ENCODE measurements around the gene GALNT16. TPM values are rescaled to one million over a fixed set of nuclear protein-coding genes. Genes with fewer than 3 reads are reported as not detected.

Gene GALNT16
- total RNA-seq, 1 donor from 2014 or later: 0.11 TPM

- Mint-ChIP-seq H3K4me3 (ENCODE audit: low read depth) (no peak overlapping the region), H3K27ac (no peak overlapping the region), H3K9me3 (no peaks in the 10 kb centered on the region), H3K36me3 (ENCODE audit: low read depth) (no peaks in the 10 kb centered on the region), H3K4me1 (ENCODE audit: low read depth) (no peaks in the 10 kb centered on the region), H3K27me3 (ENCODE audit: low read depth) (peaks cover 3% of the 10 kb centered on the region)
- no peak for DNase-seq (ENCODE audit: low spot score)
- intact Hi-C loops (cut with micrococcal nuclease): no loop called here
Measured at GRCh38 chr14:69317780-69318179, 57.8 kb downstream of the GALNT16 start.

- DNase-seq (ENCODE audit: low spot score): no peak
- intact Hi-C loops (cut with micrococcal nuclease): no loop called here
- H3K36me3 Mint-ChIP-seq (ENCODE audit: low read depth): no peaks in the 10 kb centered on the region
- H3K4me3 Mint-ChIP-seq (ENCODE audit: low read depth): no peak overlapping the region
- H3K9me3 Mint-ChIP-seq: no peaks in the 10 kb centered on the region
- no peak overlapping the region for H3K27ac Mint-ChIP-seq
- H3K27me3 Mint-ChIP-seq (ENCODE audit: low read depth): peaks cover 3% of the 10 kb centered on the region
- no peaks in the 10 kb centered on the region for H3K4me1 Mint-ChIP-seq (ENCODE audit: low read depth)
Measured at GRCh38 chr14:69318241-69318640, 58.3 kb downstream of the GALNT16 start.

GRCh38 chr14:69318901-69319475 lies 59.0 kb downstream of the GALNT16 start:
- Mint-ChIP-seq H3K27ac (no peak overlapping the region), H3K9me3 (no peaks in the 10 kb centered on the region), H3K36me3 (ENCODE audit: low read depth) (no peaks in the 10 kb centered on the region), H3K4me1 (ENCODE audit: low read depth) (no peaks in the 10 kb centered on the region), H3K4me3 (ENCODE audit: low read depth) (no peak overlapping the region), H3K27me3 (ENCODE audit: low read depth) (peaks cover 3% of the 10 kb centered on the region)
- intact Hi-C loops (cut with micrococcal nuclease): no loop called here
- no peak for DNase-seq (ENCODE audit: low spot score)

GRCh38 chr14:69319911-69320310 lies 60.0 kb downstream of the GALNT16 start:
- H3K9me3 Mint-ChIP-seq: no peaks in the 10 kb centered on the region
- intact Hi-C loops (cut with micrococcal nuclease): no loop called here
- no peak overlapping the region for H3K4me3 Mint-ChIP-seq (ENCODE audit: low read depth)
- H3K36me3 Mint-ChIP-seq (ENCODE audit: low read depth): no peaks in the 10 kb centered on the region
- H3K27ac Mint-ChIP-seq: no peak overlapping the region
- no peak for DNase-seq (ENCODE audit: low spot score)
- peaks cover 3% of the 10 kb centered on the region for H3K27me3 Mint-ChIP-seq (ENCODE audit: low read depth)
- no peaks in the 10 kb centered on the region for H3K4me1 Mint-ChIP-seq (ENCODE audit: low read depth)

- Mint-ChIP-seq H3K9me3 (no peaks in the 10 kb centered on the region), H3K27me3 (ENCODE audit: low read depth) (peaks cover 3% of the 10 kb centered on the region), H3K27ac (no peak overlapping the region), H3K36me3 (ENCODE audit: low read depth) (no peaks in the 10 kb centered on the region), H3K4me1 (ENCODE audit: low read depth) (no peaks in the 10 kb centered on the region), H3K4me3 (ENCODE audit: low read depth) (no peak overlapping the region)
- intact Hi-C loops (cut with micrococcal nuclease): no loop called here
- DNase-seq (ENCODE audit: low spot score): no peak
Measured at GRCh38 chr14:69320581-69321365, 60.8 kb downstream of the GALNT16 start.

- no peak overlapping the region for H3K27ac Mint-ChIP-seq
- H3K9me3 Mint-ChIP-seq: no peaks in the 10 kb centered on the region
- H3K4me1 Mint-ChIP-seq (ENCODE audit: low read depth): no peaks in the 10 kb centered on the region
- no peaks in the 10 kb centered on the region for H3K27me3 Mint-ChIP-seq (ENCODE audit: low read depth)
- no peak for DNase-seq (ENCODE audit: low spot score)
- H3K4me3 Mint-ChIP-seq (ENCODE audit: low read depth): no peak overlapping the region
- no peaks in the 10 kb centered on the region for H3K36me3 Mint-ChIP-seq (ENCODE audit: low read depth)
- intact Hi-C loops (cut with micrococcal nuclease): no loop called here
Measured at GRCh38 chr14:69321601-69322330, 61.8 kb downstream of the GALNT16 start.

- H3K4me3 Mint-ChIP-seq (ENCODE audit: low read depth): no peak overlapping the region
- H3K4me1 Mint-ChIP-seq (ENCODE audit: low read depth): no peaks in the 10 kb centered on the region
- no peak overlapping the region for H3K27ac Mint-ChIP-seq
Measured at GRCh38 chr14:69323266-69323998, 63.5 kb downstream of the GALNT16 start.

GRCh38 chr14:69323999-69324282 lies 64.0 kb downstream of the GALNT16 start:
- no peaks in the 10 kb centered on the region for H3K36me3 Mint-ChIP-seq (ENCODE audit: low read depth)
- H3K27ac Mint-ChIP-seq: no peak overlapping the region
- intact Hi-C loops (cut with micrococcal nuclease): no loop called here
- H3K9me3 Mint-ChIP-seq: no peaks in the 10 kb centered on the region
- H3K4me3 Mint-ChIP-seq (ENCODE audit: low read depth): no peak overlapping the region
- DNase-seq (ENCODE audit: low spot score): no peak
- no peaks in the 10 kb centered on the region for H3K27me3 Mint-ChIP-seq (ENCODE audit: low read depth)
- H3K4me1 Mint-ChIP-seq (ENCODE audit: low read depth): no peaks in the 10 kb centered on the region

More at GRCh38 chr14:69323266-69323998, 63.5 kb downstream of the GALNT16 start:
- Mint-ChIP-seq H3K9me3 (no peaks in the 10 kb centered on the region), H3K36me3 (ENCODE audit: low read depth) (no peaks in the 10 kb centered on the region), H3K27me3 (ENCODE audit: low read depth) (no peaks in the 10 kb centered on the region)
- intact Hi-C loops (cut with micrococcal nuclease): no loop called here
- DNase-seq (ENCODE audit: low spot score): no peak

GRCh38 chr14:69324341-69324931 lies 64.5 kb downstream of the GALNT16 start:
- H3K27me3 Mint-ChIP-seq (ENCODE audit: low read depth): no peaks in the 10 kb centered on the region
- intact Hi-C loops (cut with micrococcal nuclease): no loop called here
- H3K4me3 Mint-ChIP-seq (ENCODE audit: low read depth): no peak overlapping the region
- no peaks in the 10 kb centered on the region for H3K36me3 Mint-ChIP-seq (ENCODE audit: low read depth)
- DNase-seq (ENCODE audit: low spot score): no peak
- H3K4me1 Mint-ChIP-seq (ENCODE audit: low read depth): no peaks in the 10 kb centered on the region
- H3K9me3 Mint-ChIP-seq: no peaks in the 10 kb centered on the region
- H3K27ac Mint-ChIP-seq: no peak overlapping the region

- no peak for DNase-seq (ENCODE audit: low spot score)
- Mint-ChIP-seq H3K27me3 (ENCODE audit: low read depth) (no peaks in the 10 kb centered on the region), H3K4me1 (ENCODE audit: low read depth) (no peaks in the 10 kb centered on the region), H3K4me3 (ENCODE audit: low read depth) (no peak overlapping the region), H3K9me3 (no peaks in the 10 kb centered on the region), H3K27ac (no peak overlapping the region), H3K36me3 (ENCODE audit: low read depth) (no peaks in the 10 kb centered on the region)
- intact Hi-C loops (cut with micrococcal nuclease): no loop called here
Measured at GRCh38 chr14:69325086-69325485, 65.1 kb downstream of the GALNT16 start.

- no peak for DNase-seq (ENCODE audit: low spot score)
- Mint-ChIP-seq H3K36me3 (ENCODE audit: low read depth) (no peaks in the 10 kb centered on the region), H3K9me3 (no peaks in the 10 kb centered on the region), H3K27me3 (ENCODE audit: low read depth) (no peaks in the 10 kb centered on the region), H3K4me1 (ENCODE audit: low read depth) (no peaks in the 10 kb centered on the region), H3K4me3 (ENCODE audit: low read depth) (no peak overlapping the region), H3K27ac (no peak overlapping the region)
- intact Hi-C loops (cut with micrococcal nuclease): no loop called here
Measured at GRCh38 chr14:69325646-69326265, 65.8 kb downstream of the GALNT16 start.

- Mint-ChIP-seq H3K27me3 (ENCODE audit: low read depth) (no peaks in the 10 kb centered on the region), H3K9me3 (no peaks in the 10 kb centered on the region), H3K4me1 (ENCODE audit: low read depth) (no peaks in the 10 kb centered on the region), H3K36me3 (ENCODE audit: low read depth) (no peaks in the 10 kb centered on the region), H3K4me3 (ENCODE audit: low read depth) (no peak overlapping the region), H3K27ac (no peak overlapping the region)
- no peak for DNase-seq (ENCODE audit: low spot score)
- intact Hi-C loops (cut with micrococcal nuclease): no loop called here
Measured at GRCh38 chr14:69326611-69327010, 66.7 kb downstream of the GALNT16 start.
